ENCODE data around the gene CD34.

The CD34 gene

DNA sequence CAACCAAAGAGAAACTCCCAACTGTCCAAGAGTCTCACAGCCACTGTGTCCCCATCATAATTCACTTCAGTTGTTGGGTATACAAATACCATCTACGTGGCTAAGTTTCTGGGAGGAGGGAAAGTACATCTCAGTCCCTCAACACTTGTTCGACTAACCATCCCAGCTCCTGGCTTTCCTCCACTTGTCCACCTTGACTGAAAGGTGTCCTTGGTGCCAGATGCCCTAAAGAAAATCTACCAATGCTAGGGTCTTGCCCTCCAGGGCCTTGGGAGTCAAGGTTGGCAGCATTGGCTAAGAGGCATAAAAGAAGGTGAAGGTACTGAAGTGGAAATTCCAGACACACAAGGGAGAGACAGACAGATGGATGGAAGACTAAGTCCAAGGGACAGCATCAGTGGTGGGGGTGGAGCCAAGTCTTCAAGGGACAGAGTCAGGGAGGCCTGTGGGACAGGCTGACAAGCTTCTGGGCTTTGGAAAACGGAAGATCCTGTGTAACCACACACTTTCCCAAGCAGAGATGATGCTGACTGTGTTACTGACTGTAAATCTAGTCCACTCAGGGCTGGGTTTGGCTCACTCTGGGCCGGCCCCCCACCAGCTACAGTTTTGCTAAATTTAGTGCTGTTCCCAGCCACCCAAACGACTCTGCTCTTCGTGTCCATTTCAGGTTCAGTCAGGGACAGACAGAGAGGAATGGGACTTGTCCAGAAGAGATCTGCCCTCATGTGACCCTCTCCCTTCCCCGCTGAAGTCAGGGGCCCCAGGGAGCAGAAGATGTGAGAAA, 60.1 kb downstream of the CD34 start:
- DNase-seq, result no peak

DNA sequence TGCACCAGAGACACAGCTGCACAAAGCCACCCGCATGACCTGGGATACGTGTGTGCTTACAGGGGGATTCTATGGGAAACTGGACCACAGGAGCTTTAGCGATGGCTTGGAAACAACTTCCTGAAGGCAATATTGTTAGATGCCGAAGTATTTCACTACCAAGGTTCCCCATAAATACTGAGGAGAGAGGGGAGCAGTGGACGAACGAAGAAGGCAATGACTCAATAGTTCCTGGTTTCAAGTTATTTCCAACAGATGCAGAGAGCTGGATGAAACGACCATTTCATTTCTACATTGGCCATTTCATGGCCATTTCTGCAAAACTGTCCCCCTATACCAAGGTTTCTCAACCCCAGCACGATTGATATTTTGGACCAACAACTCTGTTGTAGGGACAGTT, 61.3 kb downstream of the CD34 start:
- no peak for DNase-seq

DNA sequence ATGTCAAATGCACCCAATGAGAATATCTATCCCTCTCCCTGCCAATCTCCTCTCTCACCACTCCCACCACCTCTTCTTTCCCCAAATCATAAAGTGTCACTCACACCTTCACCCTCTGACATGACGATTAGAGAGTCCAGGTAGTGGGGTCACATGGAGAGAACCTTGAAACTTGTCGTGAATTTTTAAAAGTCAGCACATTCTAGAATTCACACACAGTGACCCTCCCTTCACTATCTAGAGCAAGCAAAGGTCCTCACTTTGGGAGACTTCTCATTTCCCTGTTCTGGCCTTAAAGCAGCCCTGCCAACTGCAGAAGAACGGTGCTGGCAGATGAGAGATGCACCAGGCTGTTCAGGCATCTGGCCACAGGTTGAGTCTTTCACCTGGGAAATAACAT, 61.9 kb downstream of the CD34 start:
- DNase-seq, result no peak

- no peak for DNase-seq
These were observed 62.7 kb downstream of the CD34 start for GRCh38 chr1:207848234-207848633.

GRCh38 chr1:207847116-207847515, 63.8 kb downstream of the CD34 start:
- DNase-seq, result no peak

DNA sequence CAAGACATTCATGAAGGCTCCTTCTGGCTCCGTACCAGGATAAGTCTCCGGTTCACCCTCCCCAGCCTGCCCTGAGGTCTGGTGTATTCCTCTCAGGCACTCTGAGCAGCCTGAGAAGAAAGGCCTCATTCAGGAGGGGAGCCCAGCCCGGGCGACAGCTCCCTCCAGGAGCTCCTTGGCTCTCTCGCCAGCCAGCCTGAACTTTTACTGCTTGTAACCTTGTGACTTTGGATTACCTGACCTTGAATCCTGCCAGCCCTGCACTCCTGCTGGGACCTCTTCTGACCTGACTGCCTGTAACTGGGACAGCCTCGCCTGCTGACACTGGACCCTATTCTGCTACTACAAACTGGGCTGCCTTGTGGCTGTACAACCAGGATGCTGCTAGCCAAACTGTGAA, 65.8 kb downstream of the CD34 start:
- no peak for DNase-seq

DNA sequence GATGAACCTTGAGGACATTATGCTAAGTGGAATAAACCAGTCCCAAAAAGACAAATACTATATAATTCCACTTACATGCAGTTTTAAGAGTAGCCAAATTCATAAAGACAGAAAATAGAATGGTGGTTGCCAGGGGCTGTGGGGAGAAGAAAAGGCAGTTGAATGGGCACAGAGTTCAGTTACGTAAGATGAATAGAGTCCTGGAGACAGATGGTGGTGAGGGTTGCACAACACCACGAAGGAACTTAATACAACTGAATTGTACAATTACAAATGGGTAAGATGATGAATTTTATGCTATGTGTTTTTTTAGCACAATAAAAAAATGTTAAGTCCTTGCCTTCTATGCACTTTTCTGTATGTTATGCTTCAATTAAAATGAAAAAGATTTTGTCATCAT, 66.6 kb downstream of the CD34 start:
- no peak for DNase-seq

GRCh38 chr1:207842506-207842905, 68.4 kb downstream of the CD34 start:
- no peak for DNase-seq

DNA sequence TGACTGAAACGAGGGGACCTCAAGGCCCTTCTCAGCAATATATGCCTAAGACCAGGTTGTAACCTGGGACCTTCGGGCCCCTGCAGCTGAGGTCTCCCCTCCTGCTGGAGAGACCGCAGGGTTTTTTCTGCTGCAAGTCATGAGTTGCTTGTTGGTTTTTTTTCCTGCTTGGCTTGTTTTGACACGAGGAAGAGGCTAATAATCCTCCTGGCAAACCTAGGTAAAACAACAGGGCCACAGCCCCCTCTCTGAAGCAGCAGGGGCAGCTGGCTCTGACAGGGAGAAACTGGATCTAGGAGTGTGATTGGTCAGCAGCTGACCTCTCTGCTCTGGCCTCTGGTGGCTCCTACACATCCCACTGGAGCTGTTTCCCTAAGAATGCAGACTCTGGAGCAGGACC, 69.0 kb downstream of the CD34 start:
- DNase-seq, result no peak

GRCh38 chr1:207841293-207841692, 69.6 kb downstream of the CD34 start:
- no peak for DNase-seq

DNA sequence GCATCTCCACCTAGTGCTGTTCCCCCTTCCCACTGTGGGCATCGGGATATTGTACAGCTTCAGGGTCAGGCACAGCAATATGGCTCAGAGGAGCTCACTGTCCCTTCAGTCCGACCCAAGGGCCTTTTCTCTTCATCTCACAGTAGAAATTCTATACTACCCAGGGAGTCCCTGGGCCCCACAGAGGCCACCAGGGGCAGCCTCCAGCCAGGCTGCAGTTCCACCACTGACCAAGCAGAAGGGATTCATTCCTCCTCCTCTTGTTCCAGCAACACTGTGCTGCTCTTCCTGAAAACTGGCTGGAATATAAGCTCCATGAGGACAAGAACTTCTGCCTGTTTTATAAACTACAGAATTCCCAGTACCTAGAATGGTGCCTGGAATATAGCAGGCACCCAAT, 70.5 kb downstream of the CD34 start:
- no peak for DNase-seq

DNA sequence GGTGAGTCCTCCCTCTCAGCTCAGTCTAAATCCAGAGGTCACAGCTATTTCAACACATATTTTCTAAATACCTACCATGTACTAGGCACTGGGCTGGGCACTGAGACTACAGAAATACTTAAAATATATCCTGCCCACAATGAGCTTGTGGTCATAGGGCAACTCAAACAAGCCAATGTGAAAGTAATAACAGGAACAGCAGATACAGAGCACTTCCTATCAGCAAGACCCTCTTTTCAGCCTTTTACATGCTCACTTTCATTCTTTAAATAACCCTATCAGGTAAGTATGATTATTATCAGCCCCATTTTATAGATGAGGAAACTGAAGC, 71.9 kb downstream of the CD34 start:
- no peak for DNase-seq

DNA sequence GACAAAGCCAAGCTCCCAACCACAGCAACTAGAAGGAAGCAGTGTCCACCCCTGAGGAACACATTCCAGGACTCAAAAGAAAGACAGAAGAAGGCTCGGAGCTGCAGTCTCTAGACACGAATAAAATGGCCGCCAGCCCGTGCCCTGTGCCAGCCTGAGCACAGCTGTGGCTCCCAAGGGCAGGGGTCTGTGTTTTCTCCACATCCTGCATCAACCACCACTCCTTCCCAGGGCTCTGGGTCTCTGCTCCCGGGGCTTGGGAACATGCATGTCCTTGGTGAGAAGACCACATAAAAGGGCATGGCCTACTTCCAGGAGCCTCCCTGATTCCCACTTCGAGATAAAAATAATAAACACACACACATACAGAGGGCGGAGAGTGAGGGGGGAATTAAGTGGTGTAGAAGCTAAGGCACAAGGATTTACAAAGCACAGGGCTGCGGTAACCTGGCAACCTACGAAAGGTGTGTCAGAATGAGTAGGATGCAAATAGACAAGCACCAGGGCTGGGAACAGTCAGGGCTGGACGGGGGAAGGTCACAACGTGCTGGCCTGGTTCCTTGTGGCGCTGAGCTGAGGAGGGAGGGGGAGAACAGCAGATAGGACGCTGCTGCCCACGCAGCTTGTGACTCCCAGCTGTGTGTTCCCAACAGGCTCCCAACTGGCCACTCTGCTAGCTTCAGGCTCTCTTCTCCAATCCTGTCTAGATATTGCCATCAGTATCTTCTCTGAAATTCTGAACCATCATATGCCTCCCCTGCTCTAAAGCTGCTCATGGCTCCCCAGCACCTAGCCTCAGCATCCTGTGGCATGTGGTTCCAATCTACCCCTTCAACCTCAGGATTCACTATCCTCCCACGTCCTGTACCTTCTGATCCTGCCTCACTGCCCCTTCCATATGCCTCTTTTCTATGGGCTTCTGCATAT, 72.5 kb downstream of the CD34 start:
- no peak for DNase-seq

DNA sequence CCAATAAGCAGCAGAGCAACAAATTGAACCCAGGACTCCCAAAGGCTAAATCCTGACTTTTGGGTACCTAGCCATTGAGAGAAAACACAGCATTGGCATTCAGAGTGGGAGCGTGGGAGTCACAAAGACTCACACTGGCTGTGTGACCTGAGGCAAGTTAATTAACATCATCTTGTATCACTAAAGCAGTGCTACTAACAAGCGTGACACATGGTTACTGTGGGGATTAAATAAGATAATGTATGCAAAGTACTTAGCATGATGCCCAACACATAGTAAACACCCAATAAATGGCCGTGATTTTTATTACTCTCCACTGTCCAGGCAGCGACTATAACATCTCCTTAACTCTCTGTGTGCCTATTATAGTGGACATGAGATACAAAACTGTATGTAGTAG, 73.3 kb downstream of the CD34 start:
- DNase-seq, result no peak

- DNase-seq, result no peak
These were observed 74.2 kb downstream of the CD34 start for GRCh38 chr1:207836591-207837347.

DNA sequence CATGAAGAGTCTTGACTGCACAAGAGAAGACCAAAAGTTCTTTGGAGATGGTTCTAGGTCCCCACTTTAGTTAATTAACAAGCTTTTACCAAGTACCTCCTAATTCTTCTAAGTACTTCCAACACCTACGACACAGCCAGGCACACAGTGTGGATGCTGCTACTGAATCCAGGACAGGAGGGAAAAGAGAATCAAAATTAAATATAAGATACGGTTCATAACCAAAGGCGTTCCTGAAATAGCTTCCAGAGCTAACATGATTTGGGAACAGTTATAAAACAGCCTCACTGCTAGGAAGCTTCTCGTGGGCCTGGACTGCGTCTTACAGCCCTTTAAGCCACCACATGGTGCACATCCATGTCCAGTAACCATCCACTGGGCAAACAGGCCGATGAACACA, 75.0 kb downstream of the CD34 start:
- no peak for DNase-seq

DNA sequence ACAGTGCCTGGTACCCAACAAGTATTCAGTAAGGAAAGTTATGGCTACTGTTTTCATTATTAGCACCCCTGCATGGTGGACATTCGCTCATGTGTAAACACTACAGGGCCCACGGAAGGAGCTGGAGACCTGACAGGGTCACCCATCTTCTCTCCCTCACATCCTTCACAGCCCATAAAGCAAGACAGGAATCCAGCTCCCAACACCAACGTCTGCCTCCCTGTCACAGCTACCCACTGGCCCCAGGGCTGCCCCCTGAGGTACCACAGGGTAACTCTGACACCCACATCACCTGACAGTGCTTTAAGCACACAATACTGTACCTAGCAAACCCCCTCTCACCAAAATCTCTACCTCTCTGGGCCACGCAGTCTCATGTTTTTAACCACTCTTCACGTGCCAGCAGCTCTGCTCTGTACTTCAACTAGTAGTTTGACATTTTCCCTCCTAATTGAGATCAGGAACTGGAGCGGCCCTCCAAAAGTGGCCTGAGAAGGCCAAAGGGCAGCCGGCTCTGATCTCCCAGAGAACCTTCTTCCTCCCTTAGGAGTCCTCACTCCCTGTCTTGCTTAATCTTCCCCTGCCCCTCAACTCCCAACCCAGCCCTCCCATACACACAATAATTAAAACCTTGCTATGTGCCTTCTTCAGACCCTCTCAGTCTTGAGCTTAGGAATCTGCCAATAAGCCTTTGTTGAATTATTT, 76.8 kb downstream of the CD34 start:
- no peak for DNase-seq

DNA sequence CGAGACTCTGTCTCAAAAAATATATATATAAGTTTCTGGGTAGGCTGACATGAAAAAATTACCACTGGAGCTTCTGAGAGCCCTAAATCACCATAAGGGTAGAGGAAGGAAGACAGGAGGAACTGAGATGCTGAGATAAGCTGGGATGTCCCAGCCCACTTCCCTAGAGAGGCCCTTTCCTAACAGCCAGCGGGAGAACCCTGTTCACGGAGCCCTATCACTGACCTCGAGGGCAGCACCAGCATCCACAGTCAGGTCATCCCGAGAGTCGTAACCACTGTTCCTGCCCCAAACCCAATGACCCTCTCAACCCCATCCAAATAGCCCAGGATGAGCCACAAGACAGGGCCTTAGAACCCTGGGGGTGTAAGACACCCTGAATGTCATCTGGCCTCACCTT, 77.5 kb downstream of the CD34 start:
- DNase-seq, result no peak

DNA sequence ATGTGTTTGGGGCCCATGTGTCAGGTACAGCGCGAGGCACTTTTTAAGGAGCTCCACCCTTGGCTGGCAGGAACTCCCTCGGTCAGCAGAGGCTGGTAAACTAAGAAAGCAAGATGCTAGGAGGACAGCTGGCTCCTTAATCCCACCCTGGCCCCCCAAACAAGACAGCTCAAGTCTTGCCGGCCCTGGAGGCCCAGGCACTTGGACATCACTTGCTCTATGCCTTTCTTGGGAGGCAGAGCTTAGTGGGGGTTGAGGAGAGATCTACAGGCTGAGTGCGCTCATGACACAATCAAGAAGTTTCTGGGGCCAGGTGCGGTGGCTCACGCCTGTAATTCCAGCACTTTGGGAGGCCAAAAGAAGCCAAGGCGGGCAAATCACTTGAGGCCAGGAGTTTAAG, 78.1 kb downstream of the CD34 start:
- DNase-seq, result no peak

- DNase-seq, result no peak
These were observed 79.2 kb downstream of the CD34 start for GRCh38 chr1:207831517-207832327.
